WTC11 (cell line): ENCODE measurements around the gene ASS1.

Experiments
- CTCF ChIP-seq: fragments of 200-600 bp; IDR thresholded peaks from 2 replicates; pipeline ENCODE4 v1.8.0; 2022; ENCODE audit warnings: antibody characterized with exemption
- E2F5 ChIP-seq: sonication (generic); formaldehyde crosslinking; IDR thresholded peaks from 2 replicates; pipeline ENCODE4 v1.8.1; 2022; ENCODE audit warnings: mild to moderate bottlenecking, moderate library complexity, missing genetic modification reagents
- ELF4 ChIP-seq: sonication (generic); formaldehyde crosslinking; IDR thresholded peaks from 2 replicates; pipeline ENCODE4 v1.8.1; 2022; ENCODE audit warnings: low read depth, mild to moderate bottlenecking, moderate library complexity, missing genetic modification reagents
- JUN ChIP-seq: sonication (generic); formaldehyde crosslinking; IDR thresholded peaks from 2 replicates; pipeline ENCODE4 v1.8.0; 2023; ENCODE audit warnings: mild to moderate bottlenecking, missing genetic modification reagents
- KAT7 ChIP-seq: sonication (generic); formaldehyde crosslinking; IDR thresholded peaks from 2 replicates; pipeline ENCODE4 v1.8.1; 2023; ENCODE audit warnings: missing genetic modification reagents, mild to moderate bottlenecking, borderline replicate concordance
- MAX ChIP-seq: sonication (generic); formaldehyde crosslinking; IDR thresholded peaks from 2 replicates; pipeline ENCODE4 v1.8.0; 2022; ENCODE audit warnings: mild to moderate bottlenecking, missing genetic modification reagents
- NFE2L1 ChIP-seq: sonication (generic); formaldehyde crosslinking; IDR thresholded peaks from 2 replicates; pipeline ENCODE4 v1.8.1; 2023; ENCODE audit warnings: missing genetic modification reagents
- ZNF317 ChIP-seq: sonication (generic); formaldehyde crosslinking; IDR thresholded peaks from 2 replicates; pipeline ENCODE4 v1.8.1; 2023; ENCODE audit warnings: low read depth, mild to moderate bottlenecking, moderate library complexity, missing genetic modification reagents, borderline replicate concordance

- no peak for TF ChIP-seq JUN
- no peak for TF ChIP-seq CTCF
- TF ChIP-seq KAT7 (CRISPR knock-in tag) = no peak
- TF ChIP-seq ZNF317 (CRISPR knock-in tag) = no peak
- no peak for TF ChIP-seq MAX (CRISPR knock-in tag)
- TF ChIP-seq ELF4 (CRISPR knock-in tag) = no peak
- TF ChIP-seq NFE2L1 (CRISPR knock-in tag) = no peak
- TF ChIP-seq E2F5 (CRISPR knock-in tag) = no peak
Measured at GRCh38 chr9:130462685-130463540, 18.2 kb downstream of the ASS1 start.
